ENCODE data around the gene SEMA3A.
"Not testable (repeated sequence)": the region's sequence is repeated elsewhere in the genome, so short reads cannot be mapped to it uniquely, and the experiment has no call there.

The SEMA3A gene

DNA sequence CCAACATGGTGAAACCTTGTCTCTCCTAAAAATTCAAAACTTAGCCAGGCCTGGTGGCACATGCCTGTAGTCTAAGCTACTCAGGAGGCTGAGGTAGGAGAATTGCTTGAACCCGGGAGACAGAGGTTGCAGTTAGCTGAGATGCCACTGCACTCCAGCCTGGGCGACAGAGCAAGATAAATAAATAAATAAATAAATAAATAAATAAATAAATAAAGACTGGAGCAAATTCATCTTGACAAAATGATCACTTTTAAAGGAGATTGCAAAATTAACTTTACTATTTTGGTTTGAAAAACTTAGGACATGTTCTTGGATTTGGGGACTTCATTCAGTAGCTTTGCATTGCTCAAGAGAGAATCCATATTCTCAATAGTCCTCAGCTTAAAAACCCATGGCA lies 137.0 kb downstream of the SEMA3A start:
- no peak for DNase-seq

DNA sequence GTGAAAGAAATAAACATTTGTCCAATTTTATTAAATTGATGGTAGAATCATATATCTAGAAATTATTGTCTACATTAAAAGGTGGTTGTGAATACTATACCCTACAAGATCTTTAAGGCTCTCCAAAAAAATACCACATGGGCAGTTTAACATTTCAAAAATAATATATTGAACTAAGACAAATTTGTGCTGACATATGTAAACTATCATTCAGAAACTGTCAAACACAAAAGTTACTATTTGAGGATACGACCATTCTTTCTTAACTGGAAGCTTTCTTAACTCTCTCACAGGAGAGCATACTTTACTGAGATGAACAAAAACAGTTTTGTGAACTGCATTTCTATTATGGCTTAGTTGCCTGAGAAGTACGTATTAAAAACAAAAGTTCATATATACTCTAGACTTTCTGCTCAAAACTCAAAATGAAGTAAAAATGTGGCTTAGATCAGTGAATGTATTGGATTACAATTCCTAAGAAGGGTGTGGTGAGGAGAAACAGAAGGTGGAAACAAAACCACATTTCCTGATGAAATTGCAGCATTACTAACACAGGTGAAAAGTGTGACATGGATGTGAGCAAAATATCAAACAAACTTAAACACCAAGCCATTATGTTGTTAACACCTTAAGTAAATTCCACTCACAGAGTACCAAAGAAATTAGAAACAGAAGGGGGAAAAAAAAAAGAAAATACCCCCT lies 138.5 kb downstream of the SEMA3A start:
- no peak for DNase-seq

- not testable (repeated sequence) for DNase-seq
Observed at GRCh38 chr7:84055199-84055598, 139.4 kb downstream of the SEMA3A start.

DNA sequence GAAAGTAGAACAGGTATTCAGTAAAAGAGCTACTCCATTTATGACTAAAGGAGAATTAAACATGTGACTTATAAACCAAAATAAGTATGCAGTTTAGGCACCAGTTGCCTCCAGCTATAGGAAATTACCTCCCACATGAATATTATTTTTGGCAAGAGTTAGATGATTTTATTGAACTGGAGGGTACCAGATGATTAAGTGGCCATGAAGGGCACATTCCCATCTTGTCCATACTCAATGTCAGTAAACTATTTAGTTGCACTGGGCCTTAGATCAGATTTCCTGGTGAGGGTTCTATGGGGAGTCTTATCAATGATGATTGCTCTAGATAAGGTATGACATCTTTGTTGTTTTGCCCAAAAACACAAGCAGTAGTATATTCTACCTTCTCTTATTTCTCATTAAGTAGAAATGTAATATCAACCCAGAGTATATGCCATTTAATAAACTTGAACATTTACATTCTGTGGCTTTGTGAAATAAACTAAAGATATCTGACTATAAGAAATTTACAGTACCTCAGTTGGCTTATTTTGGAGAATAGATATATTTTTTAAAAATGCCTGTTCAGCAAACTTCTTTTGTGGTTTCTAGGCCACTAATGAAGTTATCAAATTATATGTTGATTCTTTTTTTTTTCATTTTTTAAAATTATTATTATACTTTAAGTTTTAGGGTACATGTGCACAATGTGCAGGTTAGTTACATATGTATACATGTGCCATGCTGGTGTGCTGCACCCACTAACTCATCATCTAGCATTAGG lies 145.3 kb downstream of the SEMA3A start:
- no peak for DNase-seq

- no peak for DNase-seq
Observed at GRCh38 chr7:84047085-84047484, 147.5 kb downstream of the SEMA3A start.

DNA sequence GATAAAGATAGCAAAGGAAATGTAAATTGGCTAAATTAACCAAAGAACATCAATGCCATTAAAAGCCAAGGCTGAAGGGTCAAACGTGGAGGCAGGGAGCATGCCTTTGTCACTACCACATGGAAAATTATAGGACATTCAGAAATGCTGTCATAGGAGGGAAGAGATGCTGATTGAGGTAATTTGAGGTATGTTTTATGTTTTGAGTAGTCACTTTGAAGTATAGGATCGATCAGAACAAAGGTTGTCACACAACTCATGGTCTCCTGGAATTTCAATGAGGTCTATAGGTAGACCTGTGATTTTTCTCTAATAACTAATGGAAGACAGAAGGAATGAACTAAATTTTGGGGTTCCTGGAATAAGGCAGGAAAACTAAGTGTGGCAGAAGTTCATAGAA lies 149.8 kb downstream of the SEMA3A start:
- no peak for DNase-seq

DNA sequence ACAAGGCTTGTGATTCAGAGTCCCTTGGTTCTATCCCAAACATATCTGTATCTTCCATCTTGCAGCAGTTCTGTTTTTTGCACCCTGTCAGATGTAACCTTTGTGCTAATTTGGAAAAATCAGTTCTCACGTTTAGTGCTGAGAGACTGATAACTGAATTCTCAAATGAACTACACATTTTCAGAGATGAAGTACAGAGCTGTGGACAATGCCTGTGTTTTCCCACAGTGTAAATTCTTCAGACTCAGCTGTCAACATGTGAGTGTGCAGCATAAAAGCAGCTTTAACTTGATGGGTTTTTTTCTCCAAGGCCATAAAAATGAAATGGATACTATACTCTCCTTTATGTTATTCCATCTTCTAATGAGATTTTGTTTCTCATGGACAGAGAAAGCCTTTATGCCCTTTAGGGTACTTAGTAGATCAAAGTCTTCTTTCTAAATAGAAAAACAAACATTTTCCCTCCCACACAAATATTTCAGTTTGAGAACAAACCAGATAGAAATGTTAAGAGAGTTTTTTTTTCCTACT lies 150.9 kb downstream of the SEMA3A start:
- DNase-seq = no peak

- DNase-seq = no peak
Observed at GRCh38 chr7:84042110-84042539, 152.5 kb downstream of the SEMA3A start.

GRCh38 chr7:84041649-84042048 lies 152.9 kb downstream of the SEMA3A start:
- no peak for DNase-seq

DNA sequence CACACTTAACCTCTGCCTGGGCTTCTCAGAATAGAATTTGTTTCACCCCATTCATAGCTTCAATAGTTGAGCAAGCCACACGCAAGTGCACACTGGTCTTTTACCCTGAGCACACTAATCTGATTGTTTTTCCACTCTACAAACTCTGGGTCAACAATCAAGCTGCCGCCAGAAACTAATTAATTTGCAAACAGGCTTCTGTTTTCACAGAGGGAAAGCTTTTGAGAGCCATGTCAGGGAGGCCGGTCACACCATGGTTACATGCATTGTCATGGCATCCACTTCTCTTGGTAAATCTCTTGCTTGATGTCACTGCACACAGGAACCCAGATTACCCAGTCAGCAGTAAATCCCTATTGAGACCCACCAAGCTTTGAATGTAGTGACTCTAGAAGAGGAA lies 154.2 kb downstream of the SEMA3A start:
- DNase-seq = no peak

GRCh38 chr7:84039432-84039831 lies 155.2 kb downstream of the SEMA3A start:
- no peak for DNase-seq

GRCh38 chr7:84027678-84028077 lies 166.9 kb downstream of the SEMA3A start:
- DNase-seq = no peak

GRCh38 chr7:84025332-84025927 lies 169.2 kb downstream of the SEMA3A start:
- no peak for DNase-seq

DNA sequence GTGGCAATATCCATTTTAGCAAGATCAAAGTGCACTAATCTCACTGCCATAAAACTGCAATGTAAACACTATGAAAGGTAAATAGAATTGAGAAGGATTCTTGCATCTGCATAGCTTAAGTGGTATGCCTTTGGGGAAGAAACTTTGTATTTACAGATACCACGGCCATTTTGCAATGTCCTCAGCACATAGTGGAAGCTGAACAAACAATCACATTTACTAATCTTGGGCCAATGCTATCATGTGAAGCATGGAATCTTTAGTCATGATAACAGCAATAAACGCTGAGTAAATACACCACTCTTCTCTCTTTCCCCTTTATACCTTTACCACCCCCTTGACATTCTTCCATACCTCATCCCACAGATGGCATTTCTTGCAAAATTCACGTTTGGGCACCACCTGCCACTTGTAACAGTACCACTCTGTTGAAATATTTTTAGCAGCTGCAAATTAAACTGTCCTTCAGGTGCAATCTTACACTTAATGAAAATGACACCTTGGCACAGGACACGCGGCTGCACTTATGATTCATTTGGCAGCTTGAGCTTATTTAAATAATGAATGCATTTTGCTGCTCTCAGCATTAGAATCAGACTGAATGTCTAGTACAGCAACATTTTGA lies 171.8 kb downstream of the SEMA3A start:
- no peak for DNase-seq

- DNase-seq = no peak
Observed at GRCh38 chr7:84022009-84022408, 172.6 kb downstream of the SEMA3A start.

DNA sequence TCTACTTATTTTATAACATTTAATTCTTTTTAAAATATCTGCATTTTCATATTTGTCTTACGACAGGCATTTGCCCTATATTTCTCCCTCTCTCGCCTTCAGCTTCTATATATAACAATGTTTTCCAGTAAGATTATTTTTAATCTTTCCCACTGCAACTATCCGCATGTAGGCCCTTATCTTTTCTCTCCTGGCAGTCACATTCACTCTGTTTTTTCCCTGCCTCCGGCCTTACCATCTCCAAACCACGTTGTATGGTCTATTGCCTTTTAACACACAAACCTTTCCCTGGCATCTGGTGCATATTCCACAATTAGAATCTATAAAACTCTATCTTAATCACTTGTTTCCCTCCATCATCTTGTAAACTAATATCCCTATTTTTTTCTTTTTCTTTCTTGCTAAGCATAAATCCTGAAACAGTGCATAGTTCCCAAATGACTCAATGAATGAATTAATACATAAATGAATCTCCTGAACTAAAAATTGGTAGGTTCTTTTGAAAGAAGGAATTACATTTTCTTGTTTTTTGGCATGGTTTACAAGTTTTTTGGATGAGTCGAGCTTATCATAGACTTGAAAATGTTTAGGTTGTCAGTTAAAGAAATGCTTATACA lies 173.2 kb downstream of the SEMA3A start:
- DNase-seq = no peak

GRCh38 chr7:84017651-84018050 lies 176.9 kb downstream of the SEMA3A start:
- no peak for DNase-seq

DNA sequence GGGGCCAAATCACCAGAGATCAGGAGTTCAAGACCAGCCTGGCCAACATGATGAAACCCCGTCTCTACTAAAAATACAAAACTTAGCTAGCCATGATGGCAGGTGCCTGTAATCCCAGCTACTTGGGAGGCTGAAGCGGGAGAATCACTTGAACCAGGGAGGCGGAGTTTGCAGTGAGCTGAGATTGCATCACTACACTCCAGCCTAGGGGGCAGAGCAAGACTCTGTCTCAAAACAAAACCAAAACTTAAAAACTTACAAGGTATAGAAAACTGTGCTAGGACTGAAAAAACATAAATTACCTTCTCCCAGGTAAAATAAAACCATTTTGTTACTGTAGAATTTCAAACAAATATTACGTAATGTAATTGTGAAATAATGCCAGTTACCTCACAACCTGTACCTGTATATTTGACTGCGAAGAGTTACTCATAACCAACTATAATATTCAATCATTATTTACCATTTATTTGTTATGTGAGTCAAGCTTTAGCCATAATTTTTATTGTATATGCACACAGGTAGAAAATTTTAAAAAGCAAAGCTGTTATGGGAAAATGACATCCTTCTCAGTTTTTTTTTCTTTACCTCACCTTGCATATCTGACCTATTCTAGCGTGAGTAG lies 180.9 kb downstream of the SEMA3A start:
- no peak for DNase-seq

DNA sequence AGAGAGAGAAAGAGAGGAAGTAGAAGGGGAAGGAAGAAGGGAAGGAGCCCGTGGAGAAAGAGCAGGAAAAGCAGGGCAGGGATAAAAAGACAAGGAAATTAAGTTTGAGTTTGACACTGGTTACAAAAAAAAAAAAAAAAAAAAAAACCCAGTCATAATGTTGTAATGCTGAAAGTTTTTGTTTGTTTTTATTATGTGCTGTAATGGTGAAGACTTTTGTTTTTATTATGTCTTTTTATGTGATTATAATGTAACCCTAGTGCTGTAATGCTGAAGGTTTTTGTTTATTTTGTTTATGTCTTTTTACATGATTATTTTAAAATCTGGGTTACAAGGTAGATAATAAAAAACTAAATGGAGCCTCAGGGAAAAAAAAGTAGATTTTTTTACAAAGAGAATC lies 184.8 kb downstream of the SEMA3A start:
- DNase-seq = no peak

- DNase-seq = no peak
Observed at GRCh38 chr7:84009051-84009450, 185.5 kb downstream of the SEMA3A start.

- DNase-seq = no peak
Observed at GRCh38 chr7:84003191-84003590, 191.4 kb downstream of the SEMA3A start.

DNA sequence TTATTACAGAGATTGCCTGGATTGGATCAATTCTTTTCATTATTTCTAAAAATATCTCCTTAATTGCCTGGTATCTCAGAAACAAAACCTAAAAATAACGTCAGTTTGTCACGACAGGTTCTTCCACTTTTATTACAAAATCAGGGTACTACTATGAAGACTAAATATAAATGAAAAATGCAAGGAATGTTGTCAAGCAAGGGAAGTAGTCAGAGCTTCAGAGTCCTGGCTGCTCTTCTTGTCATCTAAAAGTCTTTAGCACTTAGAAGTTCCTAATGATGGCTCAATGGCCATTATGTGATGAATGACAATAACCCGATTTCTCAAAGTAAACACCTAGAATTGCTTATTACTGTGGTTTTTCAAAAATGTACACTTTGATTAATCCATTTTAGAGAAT lies 192.2 kb downstream of the SEMA3A start:
- DNase-seq = no peak
